Measurements from ENCODE around the gene LEMD2. TPM values are rescaled to one million over a fixed set of nuclear protein-coding genes. Genes with fewer than 3 reads are reported as not detected.

Gene LEMD2
- total RNA-seq (2021; ENCODE audit: unreplicated experiment) (43.9 TPM), Bru-seq, nascent RNA (percentile 76 among the genes with signal in this experiment), BruChase-seq, experiment 1, labeled RNA remaining after a 6-hour chase (percentile 75 among the genes with signal in this experiment), BruChase-seq, experiment 2, labeled RNA remaining after a 2-hour chase (percentile 80 among the genes with signal in this experiment)
- polyA plus RNA-seq (2012): 27.4 and 28.0 TPM in 2 replicates
- long read RNA-seq, transcript LEMD2-207 (8 exons, 1,306 nt): minor isoform, 16 of 325 reads
- long read RNA-seq, transcript LEMD2-201 (9 exons, 2,958 nt): major isoform, 270 of 325 reads
- long read RNA-seq, partial matches to known transcripts: 1 of 325 reads
- long read RNA-seq, other reads (novel, unspliced or antisense): 37 of 325 reads

GRCh38 chr6:33788694-33789549 lies at the start of gene LEMD2:
TSS of gene LEMD2 (minus strand) at chr6:33789130. CDS start at chr6:33789116, 14 bp downstream.
- Histone ChIP-seq H3K4me2 (ENCODE audit: low read length) (peak within 1 kb of the TSS; percentile 72), H3K9me3 (ENCODE audit: control insufficient read depth in 1 of 2, insufficient read depth in 1 of 2, low read depth in 1 of 2, low read length in 2 of 2) (no peaks in the 10 kb centered on the region), H3K79me2 (ENCODE audit: insufficient read depth, low read length) (peaks cover 27% of the 10 kb centered on the region), H3K9ac (ENCODE audit: low read length) (peak within 1 kb of the TSS; percentile 84), H3K27me3 (ENCODE audit: insufficient read depth, low read length) (peaks cover 8% of the 10 kb centered on the region; the same call in 1 of the 2 replicates), H3K4me3 (replicated peaks in 1 of 2; ENCODE audit: low read depth in 1 of 2, low read length in 2 of 2) (peak within 1 kb of the TSS; percentile 56 to 86), H3K9me2 (ENCODE audit: insufficient read depth) (peaks cover 5% of the 10 kb centered on the region; the same call in 1 of the 2 replicates), H4K20me1 (ENCODE audit: insufficient read depth) (no peaks in the 10 kb centered on the region), H3K27ac (ENCODE audit: low read depth, low read length) (peak within 1 kb of the TSS; percentile 91), H2AFZ (ENCODE audit: low read depth, low read length, poor library complexity, severe bottlenecking) (peak within 1 kb of the TSS; percentile 65), H3K36me3 (ENCODE audit: control insufficient read depth in 1 of 2, insufficient read depth in 2 of 2, low read length in 2 of 2) (peaks cover 0 to 3% of the 10 kb centered on the region in 2 experiments; a peak in 2 of 4 replicates), H3K4me1 (ENCODE audit: control insufficient read depth in 1 of 2, insufficient read depth in 2 of 2, low read length in 2 of 2) (peaks cover 7 to 19% of the 10 kb centered on the region in 2 experiments; a peak in 3 of 4 replicates)
- intact Hi-C loops (cut with micrococcal nuclease): no loop called here
- peak; percentile 84 for DNase-seq (ENCODE audit: low read depth, low spot score)
- no TSS peak for BruUV-seq (replicated peaks)
- ChIA-PET POLR2A (no interaction called here), RAD21 (ENCODE audit: low non-redundant PET in 1 of 2, low total read pairs in 2 of 2, uncharacterized antibody in 2 of 2, unreplicated experiment in 2 of 2) (no interaction called here), CTCF (interaction anchor here (1.2 kb wide), 1 partner anchor 266 kb away, joined by 4 read pairs; no protein-coding TSS in a partner anchor)
- ATAC-seq: peak; percentile 85
- TF ChIP-seq CEBPB (IDR thresholded peaks at IDR 0.05; ENCODE audit: low read depth) (no peak), RAD21 (IDR thresholded peaks at IDR 0.05; ENCODE audit: low read depth) (no peak), ZBTB33 (IDR thresholded peaks at IDR 0.05; ENCODE audit: extremely low read depth, insufficient replicate concordance, low read length) (no peak), ZFX (IDR thresholded peaks at IDR 0.05) (peak; percentile 100), SRF (IDR thresholded peaks at IDR 0.05; ENCODE audit: low read depth) (no peak; the same call in 1 of the 2 replicates), EZH2 (IDR thresholded peaks at IDR 0.05) (no peak), ZNF274 (IDR thresholded peaks at IDR 0.05; ENCODE audit: low read depth, low read length) (no peak), MAX (IDR thresholded peaks at IDR 0.05) (peak; percentile 63), CTCF (IDR thresholded peaks at IDR 0.05 in 2 of 3, conservative IDR thresholded peaks at IDR 0.05 in 1 of 3; ENCODE audit: borderline replicate concordance in 1 of 3, insufficient read depth in 1 of 3, low read depth in 2 of 3, low read length in 2 of 3) (no peak), ELF1 (IDR thresholded peaks at IDR 0.05; ENCODE audit: borderline replicate concordance, low read depth) (peak; percentile 73; the same call in 1 of the 2 replicates), YY1 (IDR thresholded peaks at IDR 0.05; ENCODE audit: extremely low read depth, insufficient replicate concordance, low read depth, low read length) (peak; percentile 100), REST (IDR thresholded peaks at IDR 0.05; ENCODE audit: low read depth) (no peak), SP1 (IDR thresholded peaks at IDR 0.05; ENCODE audit: low read depth) (peak; percentile 76), POLR2A (IDR thresholded peaks at IDR 0.05; ENCODE audit: borderline replicate concordance, extremely low read depth, insufficient read depth, insufficient read length) (peak; percentile 69), EGR1 (IDR thresholded peaks at IDR 0.05; ENCODE audit: low read depth) (peak; percentile 98), ATF3 (IDR thresholded peaks at IDR 0.05) (no peak)
